OCI-LY1 (cell line): ENCODE measurements around the gene KCTD5.

ENCODE experiments used
- H2AFZ ChIP-seq: fragments of 200-600 bp; sonication (generic), shearing (Covaris generic); 2 replicates; pipeline ENCODE4 v1.6.0; 2014; ENCODE audit warnings: antibody characterized with exemption, mild to moderate bottlenecking, low read length
- H3F3A ChIP-seq: fragments of 200-600 bp; sonication (generic), shearing (Covaris generic); 2 replicates; pipeline ENCODE4 v1.6.0; 2014; ENCODE audit warnings: mild to moderate bottlenecking, antibody characterized with exemption, low read length, moderate library complexity; ENCODE audit not compliant: insufficient read depth
- H3K27ac ChIP-seq: fragments of 200-600 bp; sonication (generic); 2 replicates; pipeline ENCODE4 v1.5.1; 2014; ENCODE audit warnings: low read length, mixed run types, mild to moderate bottlenecking, low read depth; ENCODE audit not compliant: poor library complexity, severe bottlenecking
- H3K27me3 ChIP-seq: fragments of 200-600 bp; sonication (generic); 2 replicates; pipeline ENCODE4 v1.6.0; 2014; ENCODE audit warnings: antibody characterized with exemption, mild to moderate bottlenecking, low read length, moderate library complexity; ENCODE audit not compliant: insufficient read depth
- H3K36me3 ChIP-seq: fragments of 200-600 bp; sonication (generic); 2 replicates; pipeline ENCODE4 v1.6.1; 2014; ENCODE audit warnings: mild to moderate bottlenecking, antibody characterized with exemption, low read length, moderate library complexity, mixed read lengths; ENCODE audit not compliant: insufficient read depth
- H3K4me1 ChIP-seq: fragments of 200-600 bp; sonication (generic); 2 replicates; pipeline ENCODE4 v1.5.1; 2014; ENCODE audit warnings: mild to moderate bottlenecking, low read length, moderate library complexity; ENCODE audit not compliant: insufficient read depth, severe bottlenecking
- H3K4me2 ChIP-seq: fragments of 200-600 bp; sonication (generic), shearing (Covaris generic); 2 replicates; pipeline ENCODE4 v1.6.1; 2014; ENCODE audit warnings: low read length
- H3K4me3 ChIP-seq: fragments of 200-600 bp; sonication (generic); 2 replicates; pipeline ENCODE4 v1.5.1; 2014; ENCODE audit warnings: low read length, low read depth, mild to moderate bottlenecking, mixed read lengths; ENCODE audit not compliant: poor library complexity, severe bottlenecking
- H3K79me2 ChIP-seq: fragments of 200-600 bp; shearing (Covaris generic); 2 replicates; pipeline ENCODE4 v1.6.1; 2016; ENCODE audit warnings: mixed run types, low read length, mixed read lengths; ENCODE audit not compliant: insufficient read depth
- H3K9ac ChIP-seq: fragments of 200-600 bp; sonication (generic), shearing (Covaris generic); 2 replicates; pipeline ENCODE4 v1.6.1; 2014; ENCODE audit warnings: mild to moderate bottlenecking, low read length, mixed read lengths
- H3K9me2 ChIP-seq: fragments of 200-600 bp; sonication (generic), shearing (Covaris generic); 2 replicates; pipeline ENCODE4 v1.6.1; 2014; ENCODE audit warnings: low read depth, mild to moderate bottlenecking, low read length, mixed read lengths
- H3K9me3 ChIP-seq: fragments of 200-600 bp; shearing (Covaris generic); 2 replicates; pipeline ENCODE4 v1.6.1; 2014; ENCODE audit warnings: low read length, mixed read lengths
- H4K20me1 ChIP-seq: fragments of 200-600 bp; sonication (generic), shearing (Covaris generic); 2 replicates; pipeline ENCODE4 v1.6.0; 2016; ENCODE audit warnings: mild to moderate bottlenecking, low read length; ENCODE audit not compliant: insufficient read depth
- CTCF ChIP-seq: fragments of 200-600 bp; sonication (generic), shearing (Covaris generic); IDR thresholded peaks from 2 replicates; pipeline ENCODE4 v1.5.1; 2017; ENCODE audit warnings: mild to moderate bottlenecking, antibody characterized with exemption, low read length, moderate library complexity, mixed read lengths
- EZH2 ChIP-seq: fragments of 200-600 bp; sonication (generic), shearing (Covaris generic); IDR thresholded peaks from 2 replicates; pipeline ENCODE4 v1.8.0; 2017; ENCODE audit warnings: borderline replicate concordance, mixed run types, mild to moderate bottlenecking, antibody characterized with exemption, low read length, moderate library complexity, mixed read lengths

KCTD5 gene

DNA sequence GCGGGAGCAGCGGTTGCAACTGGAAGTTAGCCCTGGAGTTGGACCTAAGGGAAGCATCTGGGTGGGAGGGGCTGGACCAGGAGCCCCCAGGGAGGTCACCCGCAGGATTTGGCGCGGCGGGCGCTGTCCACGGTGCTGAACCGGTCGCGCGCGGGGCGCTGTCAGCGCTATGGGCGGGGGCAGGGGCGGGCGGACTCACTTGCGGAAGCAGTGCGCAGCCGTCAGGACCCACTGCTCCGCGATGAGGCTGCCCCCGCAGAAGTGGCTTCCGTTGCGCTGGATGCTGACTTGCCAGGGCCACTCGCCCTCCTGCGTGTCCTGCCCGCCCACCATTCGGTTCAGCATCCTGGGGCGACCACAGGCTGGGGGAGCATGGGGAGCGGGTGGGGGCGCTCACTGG lies 33.2 kb downstream of the KCTD5 start:
- H3K9me2 ChIP-seq, result no peaks in the 10 kb centered on the region
- peaks cover 9% of the 10 kb centered on the region; the same call in 1 of the 2 replicates for H3K27me3 ChIP-seq
- no peaks in the 10 kb centered on the region for H3F3A ChIP-seq
- H3K79me2 ChIP-seq, result no peaks in the 10 kb centered on the region
- no peak overlapping the region for H3K9ac ChIP-seq
- H3K27ac ChIP-seq, result no peak overlapping the region
- peak overlapping the region; percentile 29 for H3K4me3 ChIP-seq
- no peaks in the 10 kb centered on the region for H4K20me1 ChIP-seq
- peak overlapping the region; percentile 30; the same call in 1 of the 2 replicates for H3K4me2 ChIP-seq
- H3K4me1 ChIP-seq, result peaks cover under 1% of the 10 kb centered on the region
- H2AFZ ChIP-seq, result no peak overlapping the region
- no peaks in the 10 kb centered on the region for H3K9me3 ChIP-seq
- no peaks in the 10 kb centered on the region for H3K36me3 ChIP-seq
- TF ChIP-seq CTCF, result no peak
- no peak for TF ChIP-seq EZH2

DNA sequence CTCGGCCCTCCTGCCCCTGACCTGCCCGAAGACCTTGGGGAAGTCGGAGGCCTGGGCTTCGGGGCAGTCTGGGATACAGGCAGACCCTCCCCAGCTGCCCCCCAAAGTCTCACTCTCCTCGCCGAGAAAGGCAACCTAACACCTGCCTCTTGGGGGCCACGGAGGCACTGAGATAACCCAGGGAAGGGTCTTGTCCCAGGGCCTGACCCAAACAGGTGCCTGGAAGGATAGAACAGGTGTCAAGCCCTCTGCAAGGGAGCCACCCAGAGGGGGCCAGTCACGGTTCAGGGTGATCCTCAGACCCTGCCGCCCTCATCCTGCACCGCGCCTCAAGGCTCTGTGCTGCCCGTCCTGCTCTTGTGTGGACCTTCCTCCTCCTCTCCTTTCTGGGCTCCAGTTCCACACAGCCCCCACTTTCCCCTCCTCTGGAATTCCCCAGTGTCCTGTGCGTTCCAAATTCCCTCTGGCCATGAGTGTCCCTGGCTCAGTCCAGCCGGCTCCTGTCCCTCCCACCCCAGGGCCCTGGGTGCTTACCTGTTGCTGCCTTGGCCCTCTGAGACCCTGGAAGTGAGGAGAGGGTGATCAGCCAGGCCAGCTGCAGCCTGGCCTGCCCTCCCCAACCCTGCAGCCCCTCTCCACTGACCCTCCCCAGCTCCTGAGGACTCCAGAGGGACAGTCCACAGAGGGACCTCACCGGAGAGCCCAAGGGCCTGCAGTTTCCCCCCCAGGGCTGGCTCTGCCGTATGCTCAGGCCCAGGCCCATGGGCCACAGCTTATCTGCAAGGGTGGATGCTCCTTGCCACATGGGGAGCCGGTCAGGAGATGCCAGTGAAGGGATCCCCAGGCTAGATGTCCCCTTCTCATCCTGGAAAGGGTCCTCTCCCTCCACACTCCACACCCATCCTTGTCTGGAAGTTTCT lies 33.9 kb downstream of the KCTD5 start:
- H3K4me3 ChIP-seq, result peak overlapping the region; percentile 29
- H3K9me3 ChIP-seq, result no peaks in the 10 kb centered on the region
- H3K27me3 ChIP-seq, result peaks cover 9% of the 10 kb centered on the region; the same call in 1 of the 2 replicates
- H3K36me3 ChIP-seq, result no peaks in the 10 kb centered on the region
- H3K9me2 ChIP-seq, result no peaks in the 10 kb centered on the region
- no peak overlapping the region for H3K27ac ChIP-seq
- TF ChIP-seq CTCF, result no peak
- TF ChIP-seq EZH2, result no peak
- H3K79me2 ChIP-seq, result no peaks in the 10 kb centered on the region
- H3F3A ChIP-seq, result no peaks in the 10 kb centered on the region
- H3K9ac ChIP-seq, result no peak overlapping the region
- H3K4me1 ChIP-seq, result peaks cover 4% of the 10 kb centered on the region
- H2AFZ ChIP-seq, result no peak overlapping the region
- H4K20me1 ChIP-seq, result no peaks in the 10 kb centered on the region
- H3K4me2 ChIP-seq, result peak overlapping the region; percentile 30; the same call in 1 of the 2 replicates

DNA sequence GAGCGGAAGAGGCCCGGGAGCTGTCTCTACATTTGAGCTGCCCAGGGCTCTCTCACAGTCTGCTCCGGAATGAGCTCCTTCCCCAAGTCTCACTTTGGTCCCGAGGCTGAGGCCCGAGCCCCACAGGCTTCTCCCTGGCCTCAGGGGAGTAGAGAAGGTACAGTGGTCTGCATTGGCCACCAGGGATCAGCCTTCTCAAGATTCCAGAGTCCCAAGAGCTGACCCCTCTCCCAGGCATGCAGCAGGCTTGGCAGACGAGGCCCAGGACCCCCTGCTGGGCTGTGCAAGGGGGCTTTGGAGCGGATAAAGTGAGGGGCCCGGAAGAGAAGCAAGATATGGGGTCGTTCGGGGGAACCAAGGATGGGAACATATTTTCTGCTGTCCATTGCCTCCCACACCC lies 34.6 kb downstream of the KCTD5 start:
- Histone ChIP-seq H2AFZ (no peak overlapping the region), H3K4me2 (no peak overlapping the region), H3K9me3 (no peaks in the 10 kb centered on the region), H3K9me2 (no peaks in the 10 kb centered on the region), H3K36me3 (no peaks in the 10 kb centered on the region), H3K79me2 (no peaks in the 10 kb centered on the region), H3K4me1 (peaks cover 10% of the 10 kb centered on the region), H3F3A (no peaks in the 10 kb centered on the region), H4K20me1 (no peaks in the 10 kb centered on the region), H3K27ac (no peak overlapping the region), H3K27me3 (peaks cover 9% of the 10 kb centered on the region; the same call in 1 of the 2 replicates), H3K4me3 (no peak overlapping the region), H3K9ac (no peak overlapping the region)
- TF ChIP-seq EZH2 (no peak), CTCF (no peak)
